CD4-positive, alpha-beta T cell (primary cell): ENCODE data around the gene DSC2. TPM values are rescaled to one million over a fixed set of nuclear protein-coding genes. Genes with fewer than 3 reads are reported as not detected.
"Not testable (repeated sequence)": the region's sequence is repeated elsewhere in the genome, so short reads cannot be mapped to it uniquely, and the experiment has no call there.

Source experiments
- ATAC-seq: fragments of 200-7000 bp; cut with Tn5 transposase; one replicate; pipeline ENCODE4 v1.10.0; 2022; ENCODE audit warnings: mild to moderate bottlenecking; ENCODE audit not compliant: poor library complexity
- CTCF ChIA-PET: fragments of 350-600 bp; sonication (Branson Sonifier 250); formaldehyde crosslinking; loops from one replicate; lab custom pipeline; 2021; ENCODE audit warnings: antibody characterized with exemption, inconsistent platforms; lab: Charles Lee
- POLR2A ChIA-PET: fragments of 350-600 bp; sonication (Branson Sonifier 250); formaldehyde crosslinking; loops from one replicate; lab custom pipeline; 2021; ENCODE audit warnings: antibody characterized with exemption, inconsistent platforms; lab: Charles Lee
- DNase-seq, 14 experiments: peaks; one replicate each; pipeline ENCODE4 v3.0.0-alpha.2; 2013 to 2020; ENCODE audit warnings: mixed read lengths in 2 of 14
- H3K27ac ChIP-seq, 2 donors: one replicate each; pipeline versions ENCODE4 v1.5.1 to v1.7.0; 2013; ENCODE audit warnings: low read length in 2 of 2, low read depth in 1 of 2, mild to moderate bottlenecking in 1 of 2
- H3K27me3 ChIP-seq, 2 experiments: 1 replicate in 1 of 2; 2 replicates in 1 of 2; pipeline versions ENCODE4 v1.6.1 to v1.7.0; 2013; ENCODE audit warnings: low read length in 2 of 2, control low read depth in 1 of 2, mild to moderate bottlenecking in 1 of 2, moderate library complexity in 1 of 2; ENCODE audit not compliant: insufficient read depth in 2 of 2, control insufficient read depth in 1 of 2
- H3K36me3 ChIP-seq: one replicate; pipeline ENCODE4 v1.6.1; 2013; ENCODE audit warnings: low read length, control low read depth; ENCODE audit not compliant: insufficient read depth
- H3K4me1 ChIP-seq: one replicate; pipeline ENCODE4 v1.6.1; 2013; ENCODE audit warnings: low read length, control low read depth; ENCODE audit not compliant: insufficient read depth
- H3K4me3 ChIP-seq: one replicate; pipeline ENCODE4 v1.5.1; 2013; ENCODE audit warnings: mild to moderate bottlenecking, low read length, moderate library complexity
- H3K9me3 ChIP-seq, 2 experiments: 1 replicate in 1 of 2; 2 replicates in 1 of 2; pipeline versions ENCODE4 v1.6.1 to v1.7.0; 2013; ENCODE audit warnings: low read length in 2 of 2, mild to moderate bottlenecking in 2 of 2, control low read depth in 1 of 2, moderate library complexity in 1 of 2; ENCODE audit not compliant: control insufficient read depth in 1 of 2, insufficient read depth in 1 of 2
- H3K27ac Mint-ChIP-seq: one replicate; pipeline ENCODE4 v1.8.0; 2020; ENCODE audit warnings: mixed read lengths
- H3K27me3 Mint-ChIP-seq: one replicate; pipeline ENCODE4 v1.8.0; 2021; ENCODE audit warnings: mixed read lengths
- H3K36me3 Mint-ChIP-seq: one replicate; pipeline ENCODE4 v1.8.0; 2021; ENCODE audit warnings: low read depth, mixed read lengths
- H3K4me1 Mint-ChIP-seq: one replicate; pipeline ENCODE4 v1.8.0; 2021; ENCODE audit warnings: low read depth, mixed read lengths
- H3K4me3 Mint-ChIP-seq: one replicate; pipeline ENCODE4 v1.8.0; 2020; ENCODE audit warnings: mild to moderate bottlenecking, mixed read lengths
- H3K9me3 Mint-ChIP-seq: one replicate; pipeline ENCODE4 v1.8.0; 2020; ENCODE audit warnings: mixed read lengths
- CTCF ChIP-seq: fragments of 200-600 bp; IDR thresholded peaks from one replicate; pipeline ENCODE4 v1.8.0; 2022; ENCODE audit warnings: antibody characterized with exemption, mild to moderate bottlenecking
- intact Hi-C, 2 experiments: fragments of 100-400 bp; cut with DNase I in 1 of 2; cut with micrococcal nuclease in 1 of 2; formaldehyde crosslinking; loops; one replicate each; pipeline versions ENCODE4 v1.15.1 to v1.9.0; 2023 to 2025; cut with DNase I, micrococcal nuclease
- total RNA-seq, 174 experiments: library from RNA in 2 of 174; stranded (reverse) in 2 of 174; gene quantifications; one replicate each; pipeline ENCODE4 v1.2.3 and lab custom pipeline; 2021 to 2026

The DSC2 gene
- total RNA-seq, 2 experiments from 2014 or later, result not detected

GRCh38 chr18:31015715-31016434 is 86.3 kb downstream of the DSC2 start:
- no peaks in the 10 kb centered on the region for H3K9me3 ChIP-seq
- Mint-ChIP-seq H3K27ac (no peak overlapping the region), H3K9me3 (peaks cover 2% of the 10 kb centered on the region), H3K4me1 (no peaks in the 10 kb centered on the region), H3K27me3 (no peaks in the 10 kb centered on the region), H3K36me3 (no peaks in the 10 kb centered on the region), H3K4me3 (no peak overlapping the region)
- DNase-seq (no peak), ATAC-seq (no peak)
- ChIA-PET CTCF (no interaction called here), POLR2A (no interaction called here)
- TF ChIP-seq CTCF, result no peak
- no peak overlapping the region for H3K4me3 ChIP-seq
- intact Hi-C loops, result no loop called here
- H3K27ac ChIP-seq, result no peak overlapping the region
- no peaks in the 10 kb centered on the region for H3K36me3 ChIP-seq
- no peaks in the 10 kb centered on the region for H3K4me1 ChIP-seq
- H3K27me3 ChIP-seq, result no peaks in the 10 kb centered on the region

GRCh38 chr18:31011455-31011854 is 90.8 kb downstream of the DSC2 start:
- DNase-seq, H3K27ac Mint-ChIP-seq, H3K4me3 Mint-ChIP-seq, H3K9me3 Mint-ChIP-seq, H3K27me3 ChIP-seq, H3K36me3 ChIP-seq, H3K27ac ChIP-seq, POLR2A ChIA-PET, H3K27me3 Mint-ChIP-seq, H3K9me3 ChIP-seq, ATAC-seq, H3K4me1 Mint-ChIP-seq, H3K36me3 Mint-ChIP-seq, intact Hi-C loops, H3K4me1 ChIP-seq, CTCF ChIA-PET, H3K4me3 ChIP-seq: not testable (repeated sequence)

- H3K36me3 Mint-ChIP-seq, result no peaks in the 10 kb centered on the region
- ATAC-seq (no peak), DNase-seq (no peak)
- no peaks in the 10 kb centered on the region for H3K9me3 ChIP-seq
- no peaks in the 10 kb centered on the region for H3K27me3 ChIP-seq
- POLR2A ChIA-PET, result no interaction called here
- peaks cover 2% of the 10 kb centered on the region for H3K9me3 Mint-ChIP-seq
- CTCF ChIA-PET, result no interaction called here
- intact Hi-C loops, result no loop called here
- H3K4me3 ChIP-seq, result no peak overlapping the region
- H3K4me1 Mint-ChIP-seq, result no peaks in the 10 kb centered on the region
- H3K4me3 Mint-ChIP-seq, result no peak overlapping the region
- H3K36me3 ChIP-seq, result no peaks in the 10 kb centered on the region
- no peaks in the 10 kb centered on the region for H3K4me1 ChIP-seq
- no peaks in the 10 kb centered on the region for H3K27me3 Mint-ChIP-seq
- no peak overlapping the region for H3K27ac ChIP-seq
- TF ChIP-seq CTCF, result no peak
- H3K27ac Mint-ChIP-seq, result no peak overlapping the region
Measured at GRCh38 chr18:31010601-31011000, 91.6 kb downstream of the DSC2 start.

Other genes starting within 250 kb of the DSC2 start
- not detected for gene DSC3, start 59.7 kb downstream of the DSC2 start, total RNA-seq
- gene DSC1, start 60.4 kb upstream of the DSC2 start, total RNA-seq, result 1 to 10 TPM; 1.6 to 1.7 TPM
- gene DSG1, start 215.7 kb upstream of the DSC2 start, total RNA-seq, result not detected